ENCODE data around the gene MEI1.

MEI1 gene

GRCh38 chr22:41682033-41682807 is 17.1 kb upstream of the MEI1 start:
- TF ChIP-seq NFIC (IDR thresholded peaks at IDR 0.05): no peak
- TF ChIP-seq, protein P1, sequence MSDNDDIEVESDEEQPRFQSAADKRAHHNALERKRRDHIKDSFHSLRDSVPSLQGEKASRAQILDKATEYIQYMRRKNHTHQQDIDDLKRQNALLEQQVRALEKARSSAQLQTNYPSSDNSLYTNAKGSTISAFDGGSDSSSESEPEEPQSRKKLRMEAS (IDR thresholded peaks at IDR 0.05): peak; percentile 67
- peak; percentile 44; the same call in 1 of the 2 replicates for TF ChIP-seq TAF1 (IDR thresholded peaks at IDR 0.05; ENCODE audit: low read depth)
- TF ChIP-seq CEBPB (IDR thresholded peaks at IDR 0.05): no peak
- peak; percentile 92 for TF ChIP-seq CREB1 (IDR thresholded peaks at IDR 0.05; ENCODE audit: low read depth)

DNA sequence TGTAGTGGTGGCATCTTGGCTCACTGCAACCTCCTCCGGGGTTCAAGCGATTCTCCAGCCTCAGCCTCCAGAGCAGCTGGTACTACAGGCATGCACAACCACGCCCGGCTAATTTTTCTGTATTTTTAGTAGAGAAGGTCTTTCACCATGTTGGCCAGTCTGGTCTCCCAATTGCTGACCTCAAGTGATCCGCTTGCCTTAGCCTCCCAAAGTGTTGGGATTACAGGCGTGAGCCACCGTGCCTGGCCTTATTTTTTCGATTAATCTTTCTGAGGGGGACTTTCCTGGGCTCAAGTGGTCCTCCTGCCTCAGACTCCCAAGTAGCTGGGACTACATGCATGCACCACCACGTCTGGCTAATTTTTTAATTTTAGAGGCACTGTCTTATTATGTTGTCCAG is 16.3 kb upstream of the MEI1 start:
- TF ChIP-seq FOXM1 (IDR thresholded peaks at IDR 0.05; ENCODE audit: borderline replicate concordance, low read depth) (no peak), EGR1 (IDR thresholded peaks at IDR 0.05) (no peak), TEAD4 (IDR thresholded peaks at IDR 0.05) (no peak), YY1 (IDR thresholded peaks at IDR 0.05; ENCODE audit: low read depth) (no peak), TAF1 (IDR thresholded peaks at IDR 0.05; ENCODE audit: low read depth) (no peak), NFIC (IDR thresholded peaks at IDR 0.05) (no peak)
- TF ChIP-seq, protein P1 (IDR thresholded peaks at IDR 0.05): no peak
- TF ChIP-seq, protein P2, sequence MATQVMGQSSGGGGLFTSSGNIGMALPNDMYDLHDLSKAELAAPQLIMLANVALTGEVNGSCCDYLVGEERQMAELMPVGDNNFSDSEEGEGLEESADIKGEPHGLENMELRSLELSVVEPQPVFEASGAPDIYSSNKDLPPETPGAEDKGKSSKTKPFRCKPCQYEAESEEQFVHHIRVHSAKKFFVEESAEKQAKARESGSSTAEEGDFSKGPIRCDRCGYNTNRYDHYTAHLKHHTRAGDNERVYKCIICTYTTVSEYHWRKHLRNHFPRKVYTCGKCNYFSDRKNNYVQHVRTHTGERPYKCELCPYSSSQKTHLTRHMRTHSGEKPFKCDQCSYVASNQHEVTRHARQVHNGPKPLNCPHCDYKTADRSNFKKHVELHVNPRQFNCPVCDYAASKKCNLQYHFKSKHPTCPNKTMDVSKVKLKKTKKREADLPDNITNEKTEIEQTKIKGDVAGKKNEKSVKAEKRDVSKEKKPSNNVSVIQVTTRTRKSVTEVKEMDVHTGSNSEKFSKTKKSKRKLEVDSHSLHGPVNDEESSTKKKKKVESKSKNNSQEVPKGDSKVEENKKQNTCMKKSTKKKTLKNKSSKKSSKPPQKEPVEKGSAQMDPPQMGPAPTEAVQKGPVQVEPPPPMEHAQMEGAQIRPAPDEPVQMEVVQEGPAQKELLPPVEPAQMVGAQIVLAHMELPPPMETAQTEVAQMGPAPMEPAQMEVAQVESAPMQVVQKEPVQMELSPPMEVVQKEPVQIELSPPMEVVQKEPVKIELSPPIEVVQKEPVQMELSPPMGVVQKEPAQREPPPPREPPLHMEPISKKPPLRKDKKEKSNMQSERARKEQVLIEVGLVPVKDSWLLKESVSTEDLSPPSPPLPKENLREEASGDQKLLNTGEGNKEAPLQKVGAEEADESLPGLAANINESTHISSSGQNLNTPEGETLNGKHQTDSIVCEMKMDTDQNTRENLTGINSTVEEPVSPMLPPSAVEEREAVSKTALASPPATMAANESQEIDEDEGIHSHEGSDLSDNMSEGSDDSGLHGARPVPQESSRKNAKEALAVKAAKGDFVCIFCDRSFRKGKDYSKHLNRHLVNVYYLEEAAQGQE (IDR thresholded peaks at IDR 0.05; ENCODE audit: low read depth): no peak

DNA sequence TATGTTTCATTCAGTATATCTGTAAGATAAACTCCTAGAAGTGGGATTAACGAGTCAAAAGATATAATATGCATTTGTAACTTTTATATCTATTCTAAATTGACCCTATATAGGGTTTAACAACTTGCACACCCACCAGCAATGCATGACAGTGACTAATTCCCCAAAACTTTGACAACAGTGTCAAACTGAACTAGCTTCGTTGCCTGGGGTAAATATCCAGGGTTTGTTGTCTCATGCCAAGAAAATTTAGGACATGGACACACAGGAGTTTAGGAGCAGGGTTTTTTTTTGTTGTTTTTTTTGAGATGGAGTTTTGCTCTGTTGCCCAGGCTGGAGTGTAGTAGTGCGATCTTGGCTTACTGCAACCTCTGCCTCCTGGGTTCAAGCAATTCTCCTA is 15.7 kb upstream of the MEI1 start:
- TF ChIP-seq TCF12 (IDR thresholded peaks at IDR 0.05; ENCODE audit: low read depth) (no peak), YY1 (IDR thresholded peaks at IDR 0.05; ENCODE audit: low read depth) (no peak), FOXM1 (IDR thresholded peaks at IDR 0.05; ENCODE audit: borderline replicate concordance, low read depth) (no peak), CEBPB (IDR thresholded peaks at IDR 0.05) (no peak), TAF1 (IDR thresholded peaks at IDR 0.05; ENCODE audit: low read depth) (no peak), EP300 (IDR thresholded peaks at IDR 0.05; ENCODE audit: borderline replicate concordance) (no peak), RAD21 (IDR thresholded peaks at IDR 0.05; ENCODE audit: low read depth) (no peak), ZBTB7A (IDR thresholded peaks at IDR 0.05; ENCODE audit: low read depth) (no peak), CREB1 (IDR thresholded peaks at IDR 0.05; ENCODE audit: low read depth) (no peak), EGR1 (IDR thresholded peaks at IDR 0.05) (no peak), NFIC (IDR thresholded peaks at IDR 0.05) (no peak), TEAD4 (IDR thresholded peaks at IDR 0.05) (no peak)
- TF ChIP-seq, protein P3, sequence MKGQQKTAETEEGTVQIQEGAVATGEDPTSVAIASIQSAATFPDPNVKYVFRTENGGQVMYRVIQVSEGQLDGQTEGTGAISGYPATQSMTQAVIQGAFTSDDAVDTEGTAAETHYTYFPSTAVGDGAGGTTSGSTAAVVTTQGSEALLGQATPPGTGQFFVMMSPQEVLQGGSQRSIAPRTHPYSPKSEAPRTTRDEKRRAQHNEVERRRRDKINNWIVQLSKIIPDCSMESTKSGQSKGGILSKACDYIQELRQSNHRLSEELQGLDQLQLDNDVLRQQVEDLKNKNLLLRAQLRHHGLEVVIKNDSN (IDR thresholded peaks at IDR 0.05): no peak
- TF ChIP-seq, protein P1 (IDR thresholded peaks at IDR 0.05): no peak
- TF ChIP-seq, protein P2 (IDR thresholded peaks at IDR 0.05; ENCODE audit: low read depth): no peak

- no peak for TF ChIP-seq CREB1 (IDR thresholded peaks at IDR 0.05; ENCODE audit: low read depth)
- TF ChIP-seq ZBTB7A (IDR thresholded peaks at IDR 0.05; ENCODE audit: low read depth): no peak
- TF ChIP-seq, protein P1 (IDR thresholded peaks at IDR 0.05): no peak
- TF ChIP-seq RAD21 (IDR thresholded peaks at IDR 0.05; ENCODE audit: low read depth): no peak
- no peak for TF ChIP-seq TEAD4 (IDR thresholded peaks at IDR 0.05)
These were observed 15.1 kb upstream of the MEI1 start for GRCh38 chr22:41684194-41684593.

- TF ChIP-seq, protein P3 (IDR thresholded peaks at IDR 0.05): no peak
- TF ChIP-seq, protein P1 (IDR thresholded peaks at IDR 0.05): peak; percentile 87
- TF ChIP-seq EGR1 (IDR thresholded peaks at IDR 0.05): no peak
These were observed 11.4 kb upstream of the MEI1 start for GRCh38 chr22:41687901-41688364.

Data from Ishikawa (cell line).